BE2C (cell line): Measurements from ENCODE around the gene ARSA.

ENCODE experiments used
- DNase-seq: peaks from one replicate; pipeline ENCODE4 v3.0.0-alpha.2; 2020
- H3K27me3 ChIP-seq: fragments of 250-450 bp; sonication (Bioruptor Pico); 2 replicates; pipeline ENCODE4 v1.5.1; 2020; ENCODE audit warnings: mild to moderate bottlenecking
- H3K36me3 ChIP-seq: fragments of 250-450 bp; sonication (Bioruptor Pico); 2 replicates; pipeline ENCODE4 v1.5.1; 2020; ENCODE audit warnings: mild to moderate bottlenecking
- H3K4me1 ChIP-seq: fragments of 250-450 bp; sonication (Bioruptor Pico); 2 replicates; pipeline ENCODE4 v1.5.1; 2020
- H3K4me3 ChIP-seq: 2 replicates; pipeline ENCODE4 v1.5.1; 2011; ENCODE audit warnings: low read depth, low read length
- H3K9me3 ChIP-seq: fragments of 250-450 bp; sonication (Bioruptor Pico); 2 replicates; pipeline ENCODE4 v1.5.1; 2020
- TF ChIP-seq, protein P1 (sequence below): IDR thresholded peaks from 2 replicates; pipeline ENCODE4 v1.5.1; 2012; ENCODE audit warnings: mild to moderate bottlenecking, low read depth, low read length

Gene ARSA

DNA sequence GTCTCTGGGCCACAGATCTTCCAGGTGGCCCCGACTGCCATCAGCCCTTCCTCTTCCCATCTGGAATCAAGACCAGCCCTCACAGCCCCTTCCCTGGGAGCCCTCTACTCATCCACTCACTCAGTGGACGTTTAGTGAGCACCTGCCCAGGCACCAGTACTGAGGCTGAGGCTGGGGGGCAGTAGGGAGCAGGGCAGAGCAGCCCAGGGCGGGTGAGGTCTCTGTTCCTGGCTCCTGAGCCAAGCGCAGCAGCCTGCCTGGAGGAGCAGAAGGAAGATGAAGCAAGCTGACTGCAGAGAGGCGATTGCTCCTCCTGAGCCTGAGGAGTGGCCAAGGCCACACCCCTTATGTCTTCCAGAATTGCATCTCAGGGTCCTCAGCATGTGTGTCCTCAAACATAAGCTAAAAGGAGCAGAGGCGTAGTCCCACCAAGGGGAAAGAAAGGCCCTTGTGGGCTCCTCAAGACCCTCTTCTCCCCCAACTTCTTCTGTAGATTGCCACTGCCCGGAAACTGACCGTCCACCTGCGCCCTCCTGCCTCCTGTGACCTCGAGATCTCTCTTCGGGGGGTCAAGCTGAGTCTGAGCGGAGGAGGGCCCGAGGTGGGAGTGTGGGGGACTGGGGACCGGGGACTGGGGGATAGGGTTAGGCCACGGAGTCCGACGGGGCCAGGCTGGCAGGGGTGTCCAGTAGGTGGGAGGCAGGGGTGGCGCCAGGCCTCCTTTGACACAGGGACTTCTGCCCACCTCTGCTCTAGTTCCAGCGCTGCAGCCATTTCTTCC, 21.6 kb downstream of the ARSA start:
- Histone ChIP-seq H3K9me3 (no peaks in the 10 kb centered on the region), H3K27me3 (no peaks in the 10 kb centered on the region), H3K36me3 (peaks cover 46% of the 10 kb centered on the region), H3K4me3 (no peak overlapping the region), H3K4me1 (peaks cover 7% of the 10 kb centered on the region)
- TF ChIP-seq, protein P1, sequence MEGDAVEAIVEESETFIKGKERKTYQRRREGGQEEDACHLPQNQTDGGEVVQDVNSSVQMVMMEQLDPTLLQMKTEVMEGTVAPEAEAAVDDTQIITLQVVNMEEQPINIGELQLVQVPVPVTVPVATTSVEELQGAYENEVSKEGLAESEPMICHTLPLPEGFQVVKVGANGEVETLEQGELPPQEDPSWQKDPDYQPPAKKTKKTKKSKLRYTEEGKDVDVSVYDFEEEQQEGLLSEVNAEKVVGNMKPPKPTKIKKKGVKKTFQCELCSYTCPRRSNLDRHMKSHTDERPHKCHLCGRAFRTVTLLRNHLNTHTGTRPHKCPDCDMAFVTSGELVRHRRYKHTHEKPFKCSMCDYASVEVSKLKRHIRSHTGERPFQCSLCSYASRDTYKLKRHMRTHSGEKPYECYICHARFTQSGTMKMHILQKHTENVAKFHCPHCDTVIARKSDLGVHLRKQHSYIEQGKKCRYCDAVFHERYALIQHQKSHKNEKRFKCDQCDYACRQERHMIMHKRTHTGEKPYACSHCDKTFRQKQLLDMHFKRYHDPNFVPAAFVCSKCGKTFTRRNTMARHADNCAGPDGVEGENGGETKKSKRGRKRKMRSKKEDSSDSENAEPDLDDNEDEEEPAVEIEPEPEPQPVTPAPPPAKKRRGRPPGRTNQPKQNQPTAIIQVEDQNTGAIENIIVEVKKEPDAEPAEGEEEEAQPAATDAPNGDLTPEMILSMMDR = no peak
- DNase-seq = no peak

DNA sequence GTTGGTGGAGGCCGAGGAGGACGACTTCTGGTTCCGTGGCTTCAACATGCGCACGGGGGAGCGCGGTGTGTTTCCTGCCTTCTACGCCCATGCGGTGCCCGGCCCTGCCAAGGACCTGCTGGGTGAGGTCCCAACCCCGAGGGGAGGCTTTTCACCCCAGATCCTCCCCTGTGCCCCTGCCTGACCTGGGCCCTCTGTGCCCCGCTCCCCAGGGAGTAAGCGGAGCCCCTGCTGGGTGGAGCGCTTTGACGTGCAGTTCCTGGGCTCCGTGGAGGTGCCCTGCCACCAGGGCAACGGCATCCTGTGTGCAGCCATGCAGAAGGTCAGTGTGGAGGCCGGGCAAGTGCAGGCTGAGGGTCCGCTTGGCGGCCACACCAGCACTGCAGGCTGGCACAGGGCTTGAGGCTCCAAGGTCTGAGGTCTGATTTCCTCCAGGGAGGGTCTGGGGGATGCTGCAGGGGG, 22.3 kb downstream of the ARSA start:
- no peak for DNase-seq
- peaks cover 46% of the 10 kb centered on the region for H3K36me3 ChIP-seq
- no peaks in the 10 kb centered on the region for H3K27me3 ChIP-seq

DNA sequence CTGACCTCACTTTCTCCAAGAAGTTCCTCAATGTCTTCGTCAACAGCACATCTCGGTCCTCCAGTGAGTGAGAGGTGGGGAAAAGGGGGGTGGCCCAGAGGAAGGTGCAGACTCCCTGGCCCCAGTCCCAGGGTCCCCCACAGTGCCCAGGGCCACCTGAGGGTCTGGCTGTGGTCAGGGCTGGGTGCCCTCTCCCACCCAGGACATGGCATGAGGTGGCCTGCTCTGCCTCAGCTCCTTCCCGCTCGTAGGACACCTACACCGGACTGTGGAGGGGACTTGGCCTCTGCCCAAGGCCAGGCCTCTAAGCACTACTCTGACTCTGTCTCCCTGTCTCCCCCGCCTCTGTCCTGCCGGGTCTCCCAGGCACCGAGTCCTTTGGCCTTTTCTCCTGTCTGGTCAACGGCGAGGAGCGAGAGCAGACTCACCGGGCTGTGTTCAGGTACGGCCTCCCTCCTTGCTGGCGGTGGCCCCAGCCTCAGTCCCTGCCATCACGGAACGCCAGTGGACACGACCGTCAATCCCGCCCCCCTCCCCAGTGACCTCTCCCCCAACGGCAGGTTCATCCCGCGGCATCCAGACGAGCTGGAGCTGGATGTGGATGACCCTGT, 22.8 kb downstream of the ARSA start:
- TF ChIP-seq, protein P1 = no peak
- Histone ChIP-seq H3K36me3 (peaks cover 46% of the 10 kb centered on the region), H3K4me3 (no peak overlapping the region), H3K4me1 (peaks cover 7% of the 10 kb centered on the region), H3K9me3 (no peaks in the 10 kb centered on the region), H3K27me3 (no peaks in the 10 kb centered on the region)
- no peak for DNase-seq

More for the DNA sequence above, 22.3 kb downstream of the ARSA start:
- TF ChIP-seq, protein P1 = no peak
- Histone ChIP-seq H3K9me3 (no peaks in the 10 kb centered on the region), H3K4me3 (no peak overlapping the region), H3K4me1 (peaks cover 7% of the 10 kb centered on the region)

DNA sequence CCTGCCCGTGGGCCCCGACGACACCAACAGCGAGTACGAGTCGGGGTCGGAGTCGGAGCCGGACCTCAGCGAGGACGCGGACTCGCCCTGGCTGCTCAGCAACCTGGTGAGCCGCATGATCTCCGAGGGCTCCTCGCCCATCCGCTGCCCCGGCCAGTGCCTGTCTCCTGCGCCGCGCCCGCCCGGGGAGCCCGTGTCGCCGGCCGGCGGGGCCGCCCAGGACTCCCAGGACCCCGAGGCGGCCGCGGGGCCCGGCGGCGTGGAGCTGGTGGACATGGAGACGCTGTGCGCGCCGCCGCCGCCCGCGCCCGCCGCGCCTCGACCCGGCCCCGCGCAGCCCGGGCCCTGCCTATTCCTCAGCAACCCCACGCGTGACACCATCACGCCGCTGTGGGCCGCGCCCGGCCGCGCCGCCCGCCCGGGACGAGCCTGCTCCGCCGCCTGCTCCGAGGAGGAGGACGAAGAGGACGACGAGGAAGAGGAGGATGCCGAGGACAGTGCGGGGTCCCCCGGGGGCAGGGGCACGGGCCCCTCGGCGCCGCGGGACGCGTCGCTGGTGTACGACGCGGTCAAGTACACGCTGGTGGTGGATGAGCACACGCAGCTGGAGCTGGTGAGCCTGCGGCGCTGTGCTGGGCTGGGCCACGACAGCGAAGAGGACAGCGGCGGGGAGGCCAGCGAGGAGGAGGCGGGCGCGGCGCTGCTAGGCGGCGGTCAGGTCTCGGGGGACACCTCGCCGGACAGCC, 23.5 kb downstream of the ARSA start:
- TF ChIP-seq, protein P1 = no peak
- Histone ChIP-seq H3K4me1 (peaks cover 7% of the 10 kb centered on the region), H3K27me3 (no peaks in the 10 kb centered on the region), H3K4me3 (no peak overlapping the region), H3K36me3 (peaks cover 46% of the 10 kb centered on the region), H3K9me3 (no peaks in the 10 kb centered on the region)
- DNase-seq = no peak

DNA sequence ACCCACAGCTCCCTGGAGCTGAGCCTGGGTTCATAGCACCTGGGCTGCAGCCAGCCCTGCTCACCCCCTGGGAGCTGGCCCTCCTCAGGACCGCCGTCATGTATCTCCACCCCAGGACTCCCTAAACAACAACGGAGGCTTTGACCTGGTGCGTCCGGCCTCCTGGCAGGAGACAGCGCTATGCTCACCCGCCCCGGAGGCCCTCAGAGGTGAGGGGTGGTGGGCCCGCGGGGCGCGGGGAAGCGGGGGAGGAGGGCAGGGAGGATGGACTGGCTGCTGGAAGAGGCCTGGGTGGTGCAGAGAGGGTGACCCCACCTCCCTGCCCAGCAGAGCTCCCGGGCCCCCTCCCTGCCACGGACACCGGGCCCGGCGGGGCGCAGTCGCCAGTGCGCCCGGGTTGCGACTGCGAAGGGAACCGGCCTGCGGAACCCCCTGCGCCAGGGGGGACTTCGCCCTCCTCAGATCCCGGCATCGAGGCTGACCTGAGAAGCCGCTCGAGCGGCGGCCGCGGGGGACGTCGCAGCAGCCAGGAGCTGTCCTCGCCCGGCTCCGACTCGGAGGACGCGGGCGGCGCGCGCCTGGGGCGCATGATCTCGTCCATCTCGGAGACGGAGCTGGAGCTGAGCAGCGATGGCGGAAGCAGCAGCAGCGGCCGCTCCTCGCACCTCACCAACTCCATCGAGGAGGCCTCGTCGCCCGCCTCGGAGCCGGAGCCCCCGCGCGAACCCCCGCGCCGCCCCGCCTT, 24.3 kb downstream of the ARSA start:
- no peaks in the 10 kb centered on the region for H3K9me3 ChIP-seq
- DNase-seq = no peak
- H3K4me3 ChIP-seq = no peak overlapping the region
- no peaks in the 10 kb centered on the region for H3K27me3 ChIP-seq
- H3K4me1 ChIP-seq = peaks cover 7% of the 10 kb centered on the region
- H3K36me3 ChIP-seq = peaks cover 46% of the 10 kb centered on the region
- TF ChIP-seq, protein P1 = no peak
